Measurements from ENCODE around the gene SOCS1.
"Not testable (repeated sequence)": the region's sequence is repeated elsewhere in the genome, so short reads cannot be mapped to it uniquely, and the experiment has no call there.

The SOCS1 gene

DNA sequence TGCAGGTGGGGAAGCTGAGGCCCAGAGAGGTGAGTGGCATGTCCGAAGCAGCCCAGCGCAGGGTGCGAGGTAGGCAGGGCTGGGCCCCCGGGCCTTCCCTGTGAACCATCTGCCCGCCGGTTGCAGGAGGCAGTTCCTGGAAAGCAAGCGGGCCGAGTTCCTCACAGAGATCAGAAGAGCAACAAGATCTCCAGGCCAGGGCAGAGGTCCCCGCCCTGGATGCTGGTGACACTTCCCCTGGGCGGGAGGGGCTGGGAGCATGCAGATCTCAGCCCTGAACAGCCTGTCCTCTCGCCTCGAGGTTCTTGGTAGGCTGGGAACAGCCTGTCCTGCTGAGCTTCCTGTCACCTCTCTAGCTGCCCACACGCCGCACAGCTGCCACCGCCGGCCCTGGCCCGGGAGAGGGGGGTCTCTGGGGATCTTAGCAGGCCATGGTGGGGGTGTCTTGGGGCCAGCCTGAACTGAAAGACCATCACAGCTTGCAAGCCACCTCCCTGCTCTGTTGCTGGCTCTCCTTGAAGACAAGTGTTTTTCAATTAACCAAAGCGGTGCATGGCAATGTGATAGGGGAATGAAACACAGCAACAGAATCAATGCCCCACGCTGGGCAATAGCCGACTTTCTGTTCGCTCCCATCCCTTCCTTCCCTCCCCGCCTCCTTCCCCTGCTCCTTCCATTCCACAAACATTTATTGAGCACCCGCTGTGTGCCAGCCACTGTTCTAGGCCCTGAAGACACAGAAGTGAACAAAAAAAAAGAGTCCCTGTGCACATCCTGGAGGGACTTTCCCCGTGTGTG lies 31.7 kb downstream of the SOCS1 start:
- DNase-seq, result no peak

DNA sequence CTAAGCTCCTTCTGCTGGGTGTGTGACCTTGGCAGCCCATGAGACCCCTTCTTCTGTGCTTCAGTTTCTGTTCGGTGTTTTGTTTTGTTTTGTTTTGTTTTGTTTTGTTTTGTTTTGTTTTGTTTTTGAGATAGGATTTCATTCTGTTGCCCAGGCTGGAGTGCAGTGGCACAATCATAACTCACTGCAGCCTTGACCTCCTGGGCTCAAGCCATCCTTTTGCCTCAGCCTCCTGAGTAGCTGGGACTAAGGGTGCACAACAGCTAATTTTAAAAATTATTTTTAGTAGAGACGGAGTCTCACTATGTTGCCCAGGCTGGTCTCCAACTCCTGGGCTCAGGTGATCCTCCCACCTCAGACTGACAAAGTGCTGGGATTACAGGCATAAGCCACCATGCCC lies 35.5 kb downstream of the SOCS1 start:
- not testable (repeated sequence) for DNase-seq

DNA sequence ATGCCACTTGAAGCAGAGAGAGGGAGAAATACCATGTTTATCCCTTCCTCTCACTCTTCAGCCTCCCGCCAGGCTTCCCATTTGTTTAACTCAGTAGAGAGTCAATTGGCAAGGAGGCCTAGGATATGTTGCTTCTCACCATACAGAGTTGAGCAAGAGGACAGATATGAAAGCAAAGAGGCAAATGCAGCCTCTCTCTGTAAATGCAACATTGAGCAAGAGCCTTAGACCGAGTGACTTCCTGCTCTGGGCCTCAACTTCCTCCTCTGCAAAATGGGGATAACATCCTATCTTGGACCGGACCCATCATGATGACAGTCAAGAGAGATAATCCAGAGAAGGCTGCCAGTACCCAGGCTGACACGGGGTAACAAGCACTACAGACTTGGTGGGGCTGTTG lies 36.8 kb downstream of the SOCS1 start:
- DNase-seq, result no peak

DNA sequence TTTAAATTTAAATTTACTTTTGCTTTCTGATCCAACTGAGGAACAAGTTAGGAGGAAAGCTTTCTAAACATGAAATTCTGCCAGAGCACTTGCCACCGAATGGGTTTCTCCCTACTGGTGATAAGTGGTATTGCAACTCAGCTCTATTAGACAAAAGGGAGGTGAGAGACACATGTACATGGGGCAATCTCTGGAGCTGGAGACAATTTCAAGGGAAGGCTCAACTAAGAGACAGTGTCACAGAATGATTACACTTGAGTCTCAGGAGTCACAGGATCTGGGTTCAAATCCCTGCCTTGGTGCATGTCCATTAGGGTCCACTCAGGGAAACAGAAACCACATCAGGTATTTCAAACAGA lies 37.4 kb downstream of the SOCS1 start:
- DNase-seq, result no peak

DNA sequence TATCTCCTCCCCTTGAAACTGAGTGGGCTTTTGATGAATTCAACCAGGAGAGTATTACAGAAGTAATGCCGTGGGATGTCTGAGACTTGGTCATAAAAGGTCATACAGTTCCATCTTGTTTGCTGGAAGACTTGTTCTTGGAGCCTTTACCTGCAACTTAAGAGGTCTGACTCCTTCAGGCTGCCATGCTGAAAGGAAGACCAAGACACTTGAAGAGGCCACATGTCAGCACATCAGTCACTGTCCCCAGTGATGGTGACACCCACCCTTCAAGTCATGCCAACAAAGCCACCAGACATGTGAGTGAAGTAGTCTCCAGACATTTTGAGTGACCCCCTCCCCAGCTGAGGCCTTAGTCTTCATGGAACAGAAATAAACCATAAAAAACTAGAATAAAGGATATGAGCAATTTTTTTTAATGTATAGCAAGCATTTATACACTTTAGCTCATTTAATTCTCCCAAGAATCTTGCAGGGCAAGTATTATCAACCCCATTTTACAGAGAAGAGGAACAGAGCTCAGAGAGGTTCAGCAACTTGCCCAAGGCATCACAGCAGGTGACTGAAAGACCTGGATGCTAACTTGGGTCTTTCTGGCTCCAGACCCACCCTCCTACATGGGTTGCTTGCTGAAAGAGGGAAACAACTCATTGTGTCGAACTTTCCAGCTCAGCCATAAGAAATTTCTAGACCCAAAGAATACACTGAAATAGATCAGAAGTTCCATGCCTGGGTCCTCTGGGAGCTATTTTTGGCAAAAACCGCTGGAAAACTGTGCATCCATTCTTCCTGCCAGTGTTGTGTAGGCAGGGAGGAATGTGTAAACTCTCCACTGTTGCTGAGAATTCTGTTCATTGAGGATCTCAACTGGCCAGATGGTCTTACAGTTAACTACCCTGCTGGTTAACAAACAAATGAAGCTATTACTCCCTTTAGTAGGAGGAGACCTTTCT lies 38.1 kb downstream of the SOCS1 start:
- no peak for DNase-seq

DNA sequence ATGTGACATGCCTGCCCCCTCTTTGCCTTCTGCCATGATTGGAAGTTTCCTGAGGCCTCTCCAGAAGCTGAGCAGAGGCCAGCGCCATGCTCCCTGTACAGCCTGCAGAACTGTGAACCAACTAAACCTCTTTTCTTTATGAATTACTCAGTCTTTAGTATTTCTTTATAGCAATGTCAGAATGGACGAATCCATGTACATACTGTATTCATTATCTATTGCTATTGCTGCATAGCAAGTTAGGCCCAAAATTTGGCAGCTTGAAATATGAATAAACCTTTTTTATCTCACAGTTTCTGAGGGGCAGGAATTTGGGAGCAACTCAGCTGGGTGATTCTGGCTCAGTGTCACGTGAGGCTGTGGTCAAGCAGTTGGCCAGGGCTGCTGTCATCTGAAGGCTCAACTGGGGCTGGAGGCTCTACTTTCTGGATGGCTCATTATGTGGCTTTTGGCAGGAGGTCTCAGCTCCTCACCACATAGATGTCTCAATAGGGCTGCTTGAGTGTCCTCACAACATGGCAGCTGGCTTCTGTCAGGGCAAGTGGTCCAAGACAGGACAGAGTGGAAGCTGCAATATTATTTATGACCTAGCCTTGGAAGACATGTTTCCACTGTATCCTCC lies 40.0 kb downstream of the SOCS1 start:
- no peak for DNase-seq

DNA sequence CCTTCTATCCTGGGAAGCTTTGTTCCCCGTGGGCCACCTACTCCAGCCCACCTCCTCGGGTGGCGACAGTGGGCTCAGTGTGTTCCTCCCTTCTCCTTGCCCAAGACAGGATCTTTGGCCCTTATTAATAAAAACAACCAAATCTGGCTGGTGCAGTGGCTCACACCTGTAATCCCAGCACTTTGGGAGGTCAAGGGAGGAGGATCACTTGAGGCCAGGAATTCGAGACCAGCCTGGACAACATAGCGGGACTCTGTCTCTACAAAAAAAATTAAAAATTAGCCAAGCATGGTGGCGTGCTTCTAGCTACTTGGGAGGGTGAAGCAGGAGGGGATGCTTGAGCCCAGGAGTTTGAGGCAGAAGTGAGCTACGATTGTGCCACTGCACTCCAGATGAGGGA lies 42.2 kb downstream of the SOCS1 start:
- no peak for DNase-seq

DNA sequence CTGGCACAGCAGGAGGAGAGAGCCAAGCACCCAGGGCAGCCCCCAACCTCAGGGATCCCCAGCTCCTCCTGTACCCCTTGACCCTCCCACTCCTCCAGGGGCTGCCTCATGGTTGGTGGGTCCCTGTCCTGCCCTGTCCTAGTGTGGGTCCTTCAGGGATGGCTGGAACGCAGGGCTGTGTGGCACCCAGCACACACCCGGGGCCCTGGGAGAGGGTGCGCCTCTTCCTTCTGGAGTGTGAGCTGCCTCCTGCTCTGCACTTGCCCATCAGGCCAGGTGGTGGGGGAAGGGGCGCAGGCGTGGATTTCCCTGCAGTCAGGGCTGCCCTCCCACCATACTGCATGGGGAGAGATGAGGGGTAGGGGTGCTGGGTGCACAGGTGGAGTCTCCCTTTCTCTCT lies 42.6 kb downstream of the SOCS1 start:
- DNase-seq, result no peak

DNA sequence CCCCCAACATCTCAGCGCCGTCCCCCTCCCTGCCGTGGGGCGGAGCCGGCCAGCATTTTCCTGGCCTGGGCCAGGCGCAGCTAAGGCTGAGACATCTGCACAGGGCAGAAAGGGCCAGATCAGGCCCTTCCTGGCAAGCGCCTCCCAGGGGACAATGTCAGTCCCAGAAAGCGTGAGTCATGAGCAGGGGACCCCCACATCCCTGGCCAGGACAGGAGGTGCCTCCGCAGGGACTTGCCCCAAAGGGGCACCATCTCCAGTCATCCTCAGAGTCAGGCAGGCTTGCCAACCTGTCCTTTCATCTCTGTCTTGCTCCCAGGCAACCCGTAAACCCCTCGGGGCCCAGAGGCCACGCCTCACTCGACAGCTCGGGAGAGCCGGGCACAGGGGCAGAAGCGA lies 43.2 kb downstream of the SOCS1 start:
- no peak for DNase-seq

DNA sequence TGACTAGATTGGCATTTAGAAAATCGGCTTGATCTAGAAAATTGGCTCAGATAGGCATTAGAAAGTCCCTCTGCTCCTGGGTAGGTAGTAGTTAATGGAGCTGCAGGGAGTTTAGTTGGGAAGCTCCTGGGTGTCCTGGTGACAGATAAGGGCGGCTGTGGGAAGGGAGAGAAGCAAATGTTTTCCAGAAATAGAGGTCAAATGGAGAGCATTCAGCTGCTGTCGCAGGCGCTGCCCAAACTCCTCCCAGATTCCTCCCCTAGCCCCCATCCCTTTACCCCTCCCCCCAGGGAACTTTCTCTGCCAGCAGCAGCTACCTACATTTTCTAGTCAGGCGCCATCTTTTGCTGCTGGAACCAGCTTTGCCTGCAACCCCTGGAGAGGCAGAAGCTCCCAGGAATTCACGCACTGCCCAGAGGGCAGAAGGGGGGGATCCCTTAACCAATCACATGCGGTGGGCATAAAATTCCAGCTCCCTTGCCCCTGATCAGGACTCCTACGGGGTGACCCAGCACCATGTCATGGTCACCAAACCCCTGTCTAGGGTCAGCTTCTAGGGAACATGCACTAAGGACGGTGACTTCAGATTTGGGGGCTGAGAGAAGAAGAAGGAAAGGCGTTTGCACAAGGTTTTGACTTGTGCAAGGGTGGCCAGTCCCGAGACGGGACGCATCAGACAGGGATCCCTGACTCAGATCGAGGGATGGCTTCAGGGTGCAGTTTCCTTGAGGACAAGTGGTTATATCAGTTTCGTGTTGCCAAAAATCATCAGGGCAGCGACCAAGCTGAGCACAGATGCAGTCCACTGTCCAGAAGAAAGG lies 43.8 kb downstream of the SOCS1 start:
- no peak for DNase-seq

DNA sequence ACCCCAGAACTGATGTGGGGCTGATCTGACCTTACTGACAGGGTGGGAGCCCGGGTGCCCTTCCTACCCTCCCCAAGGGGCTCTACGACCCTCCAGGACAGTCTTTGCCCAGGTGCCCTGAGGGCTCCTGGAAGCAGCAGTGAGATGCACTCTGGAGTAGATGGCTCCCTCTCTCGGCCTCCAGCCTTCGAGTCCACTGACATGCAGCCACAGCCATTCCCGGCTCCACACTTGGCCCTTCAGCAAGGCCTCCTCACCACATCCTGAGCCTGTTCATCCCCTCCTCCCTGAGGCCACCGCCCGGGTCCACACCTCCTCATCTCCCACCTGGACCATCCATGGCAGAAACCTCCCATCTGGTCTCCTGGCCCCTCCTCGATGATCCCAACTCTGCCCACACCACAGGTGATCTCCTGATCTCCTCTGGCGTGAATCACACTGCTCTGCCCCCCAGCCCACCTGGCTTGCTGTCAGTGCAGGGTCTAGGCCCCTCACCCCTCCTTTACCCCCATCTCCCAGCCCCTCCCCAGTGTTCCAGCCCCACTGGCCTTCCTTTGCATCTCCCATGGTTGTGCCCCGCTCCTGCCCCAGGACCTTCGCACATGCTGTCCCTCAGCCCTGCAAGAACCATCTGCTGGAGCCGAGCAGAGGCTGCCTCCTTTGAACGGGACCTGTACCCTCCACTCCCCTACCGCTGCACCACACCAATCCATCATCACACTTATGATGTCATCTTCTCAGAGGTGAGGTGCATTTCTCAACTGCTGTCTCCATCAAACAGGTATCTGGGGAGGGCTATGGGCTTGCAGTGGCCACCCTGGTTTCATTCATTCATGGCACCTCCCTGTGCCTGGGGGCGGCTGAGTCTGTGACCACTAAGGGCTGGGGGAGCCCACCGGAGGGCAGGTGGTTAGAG lies 44.7 kb downstream of the SOCS1 start:
- DNase-seq, result no peak

DNA sequence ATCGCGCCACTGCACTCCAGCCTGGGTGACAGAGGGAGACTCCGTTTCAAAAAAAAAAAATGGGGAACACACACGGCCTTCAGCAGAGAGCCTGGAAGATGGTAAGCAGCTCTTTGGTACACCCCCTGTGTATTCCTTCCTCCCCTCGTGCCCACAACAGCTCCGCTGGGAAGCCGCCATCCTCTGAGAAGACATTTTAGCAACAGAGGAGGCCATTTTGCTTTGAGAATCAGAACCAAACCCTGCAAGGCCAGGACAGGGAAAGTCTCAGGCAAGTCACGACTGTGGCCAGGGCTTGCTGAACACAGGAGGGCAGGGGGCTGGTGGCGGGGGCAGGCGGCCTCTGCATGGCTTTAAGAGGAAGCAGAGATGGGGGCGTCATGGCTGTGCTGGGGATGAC lies 45.7 kb downstream of the SOCS1 start:
- DNase-seq, result no peak

DNA sequence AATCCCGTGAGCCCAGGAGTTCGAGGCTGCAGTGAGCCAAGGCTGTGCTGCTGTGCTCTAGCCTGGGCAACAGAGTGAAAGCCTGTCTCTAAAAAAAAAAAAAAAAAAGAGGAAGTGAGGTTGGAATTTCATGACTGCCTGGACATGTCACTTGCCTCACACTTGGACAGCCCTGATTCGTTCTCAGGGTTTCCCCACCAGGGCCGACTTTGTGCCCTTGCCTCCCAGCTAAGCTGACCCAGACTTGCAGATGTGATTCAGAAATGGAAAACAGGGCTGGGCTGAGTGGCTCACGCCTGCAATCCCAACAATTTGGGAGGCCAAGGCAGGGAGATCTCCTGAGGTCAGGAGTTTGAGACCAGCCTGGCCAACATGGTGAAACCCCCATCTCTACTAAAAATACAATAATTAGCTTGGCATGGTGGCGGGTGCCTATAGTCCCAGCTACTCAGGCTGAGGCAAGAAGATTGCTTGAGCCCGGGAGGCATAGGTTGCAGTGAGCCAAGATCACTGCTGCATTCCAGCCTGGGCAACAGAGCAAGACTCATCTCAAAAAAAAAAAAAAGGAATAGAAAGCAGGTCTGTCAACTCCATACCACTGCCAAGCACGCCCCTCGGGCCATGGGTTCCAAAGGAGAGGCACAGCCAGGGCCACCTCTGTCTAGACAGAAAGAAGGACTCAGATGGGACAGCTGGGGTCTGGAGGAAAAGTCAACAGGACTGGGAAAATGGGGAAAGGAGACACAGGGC lies 46.9 kb downstream of the SOCS1 start:
- no peak for DNase-seq

DNA sequence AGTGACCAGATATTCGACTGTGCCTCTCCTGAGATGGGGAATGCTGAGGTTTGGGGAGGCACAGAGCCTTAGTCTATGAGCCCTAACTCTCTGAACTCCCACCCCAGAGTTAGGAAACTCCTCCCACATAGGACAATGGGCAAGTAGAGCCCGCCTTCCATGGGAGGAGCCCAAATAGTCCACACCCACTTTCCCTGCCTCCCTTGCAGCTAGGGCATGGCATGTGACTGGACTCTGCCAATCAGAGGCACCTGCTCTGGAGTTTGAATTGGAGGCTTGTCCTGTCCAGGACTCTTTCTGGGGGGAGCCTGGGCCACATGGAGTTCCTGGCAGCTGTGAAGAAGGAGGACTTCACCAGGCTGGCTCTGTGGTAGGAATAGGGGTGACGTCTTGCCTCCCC lies 48.4 kb downstream of the SOCS1 start:
- DNase-seq, result no peak

DNA sequence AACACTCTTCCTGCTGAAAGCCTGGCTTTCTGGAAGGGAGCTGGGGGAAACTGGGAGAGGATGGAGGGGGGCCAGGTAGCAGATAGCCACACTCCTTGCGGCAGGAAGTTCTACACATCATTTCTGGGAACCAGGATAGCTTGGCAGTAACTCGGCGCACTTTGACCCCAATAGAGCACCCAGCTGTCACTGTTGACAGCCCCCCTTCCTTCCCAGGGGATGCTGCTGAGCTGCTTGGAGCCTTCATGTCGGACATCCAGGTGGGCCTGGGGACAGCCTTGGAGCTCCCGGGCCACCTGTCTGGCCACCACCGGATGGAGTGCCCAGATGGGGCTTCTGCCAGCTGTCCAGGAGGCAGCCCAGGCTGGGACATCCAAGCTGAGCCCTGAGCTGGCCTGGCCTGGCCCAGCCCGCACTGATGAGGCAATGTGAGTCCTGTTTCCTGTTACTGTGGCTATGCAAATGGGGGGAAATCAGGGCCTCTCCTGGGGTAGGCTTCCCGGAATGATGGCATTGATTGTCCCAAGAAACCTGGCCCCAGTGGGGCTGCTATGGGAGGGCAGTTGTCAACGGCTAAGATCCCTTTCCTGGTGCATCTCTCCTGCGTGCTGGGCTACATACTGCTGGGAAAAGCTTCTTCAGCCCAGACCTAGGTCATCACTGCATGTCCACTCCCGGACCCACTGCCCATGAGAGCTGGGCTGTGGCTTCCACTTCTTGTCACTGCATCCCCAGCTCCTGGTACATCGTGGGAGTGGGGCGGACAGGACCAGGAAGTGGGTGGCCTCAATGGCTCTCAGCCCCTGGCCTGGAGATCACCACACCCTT lies 50.0 kb downstream of the SOCS1 start:
- DNase-seq, result no peak

DNA sequence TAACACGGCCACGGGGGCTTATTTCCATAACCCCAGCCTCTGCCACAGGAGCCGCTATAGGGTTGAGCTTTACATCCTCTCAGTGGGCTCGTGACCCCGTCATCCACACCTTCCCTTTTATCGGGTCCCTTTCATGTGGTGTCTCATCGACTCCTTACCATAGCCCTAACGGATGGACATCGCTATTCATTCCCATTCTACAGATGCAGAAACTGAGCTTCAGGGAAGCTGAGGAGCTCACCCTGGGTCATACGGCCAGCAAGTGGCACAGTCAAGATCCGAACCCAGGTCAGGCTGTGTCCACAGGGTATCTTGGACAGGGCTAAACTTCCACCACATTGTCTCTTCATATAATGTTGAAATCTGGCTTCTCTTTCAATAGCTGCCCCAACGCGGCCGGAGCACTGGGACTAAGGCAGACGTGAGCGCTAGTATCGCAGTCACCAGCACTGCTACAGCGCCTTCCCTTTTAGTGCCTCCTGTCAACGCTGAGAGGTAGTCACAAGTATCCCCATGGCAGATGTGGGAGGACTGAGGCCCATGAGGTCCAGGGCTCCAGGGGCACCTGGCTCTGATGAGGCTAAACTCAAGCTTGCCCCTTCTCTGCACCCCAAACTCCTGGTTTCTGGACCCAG lies 50.8 kb downstream of the SOCS1 start:
- DNase-seq, result no peak

DNA sequence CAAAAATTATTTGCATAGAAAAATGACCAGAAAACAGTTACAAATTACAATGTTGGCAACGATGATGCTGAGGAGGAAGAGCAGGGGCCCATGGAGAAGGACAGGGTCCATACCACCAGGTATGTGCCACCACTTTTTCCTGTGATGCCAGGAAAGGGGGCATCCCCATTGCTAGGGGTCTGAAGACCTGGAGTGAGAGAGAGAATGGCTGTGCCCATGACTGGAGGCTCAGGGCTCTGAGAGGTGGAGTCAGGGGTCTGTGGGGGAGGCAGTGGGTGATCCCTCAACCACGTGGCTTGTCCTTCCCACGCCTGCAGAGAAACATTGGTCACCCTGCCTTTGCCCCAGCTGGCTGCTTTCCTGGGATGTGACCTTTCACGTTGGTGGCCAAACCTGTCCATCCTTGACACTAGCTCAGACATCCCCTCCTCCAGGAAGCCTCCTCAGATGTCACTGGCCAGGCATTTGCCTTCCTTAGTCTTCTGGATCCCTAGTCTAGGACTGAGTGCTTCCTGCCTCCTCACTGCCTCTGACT lies 51.4 kb downstream of the SOCS1 start:
- no peak for DNase-seq
